GM12878 (cell line): ENCODE results near the gene LRTM2. TPM values are rescaled to one million over a fixed set of nuclear protein-coding genes. Genes with fewer than 3 reads are reported as not detected.
A peak's percentile ranks its signal among the peaks of the same experiment; 100 is the strongest.
"Not testable (repeated sequence)": the region's sequence is repeated elsewhere in the genome, so short reads cannot be mapped to it uniquely, and the experiment has no call there.

ENCODE experiments used
- ATAC-seq: fragments of 200-7000 bp; cut with Tn5 transposase; 3 replicates; pipeline ENCODE4 v1.9.1; 2020; ENCODE audit warnings: mild to moderate bottlenecking, moderate library complexity
- BruUV-seq: library from RNA; stranded (reverse); fragments of 400-500 nt; replicated peaks from 2 replicates; lab custom pipeline; 2021; lab: Mats Ljungman, UMichigan
- CTCF ChIA-PET: fragments of 300-600 bp; sonication (Branson Sonifier 250); formaldehyde crosslinking; extraction: SDS; loops from one replicate; lab custom pipeline; 2021; ENCODE audit warnings: inconsistent platforms; lab: Yijun Ruan, JAX
- POLR2A ChIA-PET: fragments of 350-600 bp; formaldehyde crosslinking; extraction: SDS; loops from one replicate; lab custom pipeline; 2021; ENCODE audit warnings: inconsistent platforms; lab: Charles Lee
- RAD21 ChIA-PET: fragments of 300-600 bp; sonication (Branson Sonifier 250); formaldehyde crosslinking; loops from one replicate; lab custom pipeline; 2023; ENCODE audit warnings: antibody characterized with exemption; ENCODE audit not compliant: unreplicated experiment; lab: Charles Lee
- SMC1A ChIA-PET: fragments of 300-600 bp; sonication (Branson Sonifier 250); formaldehyde crosslinking; loops from one replicate; lab custom pipeline; 2023; ENCODE audit not compliant: unreplicated experiment, uncharacterized antibody; lab: Charles Lee
- DNase-seq: peaks from one replicate; pipeline ENCODE4 v3.0.0-alpha.2; 2011; ENCODE audit warnings: low read depth, low spot score
- FAIRE-seq: peaks from 3 replicates; lab custom pipeline; 2011; peaks lifted over from hg19 to GRCh38; lab: Jason Lieb, UNC
- H2AFZ ChIP-seq: 2 replicates; pipeline ENCODE4 v1.6.0; 2011; ENCODE audit warnings: low read depth, low read length, control low read depth; ENCODE audit not compliant: control insufficient read depth
- H3K27ac ChIP-seq: 2 replicates; pipeline ENCODE4 v1.5.1; 2011; ENCODE audit warnings: control low read depth; ENCODE audit not compliant: control insufficient read depth, insufficient read depth
- H3K27me3 ChIP-seq, 2 experiments: replicated peaks in 1 of 2; 2 replicates each; pipeline versions ENCODE4 v1.6.0 to v1.6.1; 2011; ENCODE audit warnings: low read length in 1 of 2; ENCODE audit not compliant: control insufficient read depth in 2 of 2, insufficient read depth in 2 of 2
- H3K36me3 ChIP-seq, 2 experiments: 2 replicates each; pipeline ENCODE4 v1.5.1; 2011; ENCODE audit warnings: low read length in 1 of 2; ENCODE audit not compliant: control insufficient read depth in 2 of 2, insufficient read depth in 2 of 2
- H3K4me1 ChIP-seq: 2 replicates; pipeline ENCODE4 v1.6.1; 2011; ENCODE audit warnings: mild to moderate bottlenecking, low read length, moderate library complexity, mixed read lengths; ENCODE audit not compliant: control insufficient read depth, insufficient read depth
- H3K4me2 ChIP-seq: 2 replicates; pipeline ENCODE4 v1.6.0; 2011; ENCODE audit warnings: control low read depth; ENCODE audit not compliant: control insufficient read depth, insufficient read depth
- H3K4me3 ChIP-seq: fragments of 200-600 bp; sonication (generic); 2 replicates; pipeline ENCODE4 v1.5.1; 2016
- H3K79me2 ChIP-seq: 2 replicates; pipeline ENCODE4 v1.6.0; 2011; ENCODE audit warnings: low read length; ENCODE audit not compliant: control insufficient read depth, insufficient read depth
- H3K9ac ChIP-seq: 2 replicates; pipeline ENCODE4 v1.8.0; 2011; ENCODE audit warnings: low read length, control low read depth, mixed read lengths; ENCODE audit not compliant: control insufficient read depth, insufficient read depth
- H3K9me3 ChIP-seq: replicated peaks from 3 replicates; pipeline ENCODE4 v1.5.1; 2011; ENCODE audit warnings: mild to moderate bottlenecking, low read length; ENCODE audit not compliant: control insufficient read depth, insufficient read depth
- H4K20me1 ChIP-seq: 2 replicates; pipeline ENCODE4 v1.6.0; 2011; ENCODE audit not compliant: control insufficient read depth, insufficient read depth
- BCL3 ChIP-seq: IDR thresholded peaks from 2 replicates; pipeline ENCODE4 v1.6.1; 2011; ENCODE audit warnings: borderline replicate concordance, low read depth, mild to moderate bottlenecking, moderate library complexity, low read length; ENCODE audit not compliant: insufficient read depth, poor library complexity, severe bottlenecking
- PBX3 ChIP-seq: IDR thresholded peaks from 2 replicates; pipeline ENCODE4 v1.6.1; 2011; ENCODE audit warnings: mild to moderate bottlenecking, low read depth, low read length, moderate library complexity; ENCODE audit not compliant: insufficient replicate concordance
- RBBP5 ChIP-seq: fragments of 200-600 bp; sonication (generic); conservative IDR thresholded peaks from 2 replicates; pipeline ENCODE4 v1.6.1; 2016
- TCF3 ChIP-seq: IDR thresholded peaks from 2 replicates; pipeline ENCODE4 v1.6.1; 2012; ENCODE audit warnings: low read depth, mild to moderate bottlenecking, low read length, borderline replicate concordance; ENCODE audit not compliant: insufficient read depth
- ZSCAN29 ChIP-seq: fragments of 450-650 bp; IDR thresholded peaks from 2 replicates; pipeline ENCODE4 v1.6.1; 2017; ENCODE audit warnings: mild to moderate bottlenecking, moderate library complexity
- WGBS: methylation state at CpG from one replicate; pipeline ENCODE4 v1.1.6; 2016; ENCODE audit warnings: low lambda C conversion rate; ENCODE audit not compliant: insufficient replicate concordance, insufficient coverage; ENCODE audit errors: missing lambda C conversion rate; 5-methylcytosine and 5-hydroxymethylcytosine counted together
- in situ Hi-C: fragments of 300-500 bp; cut with MboI; formaldehyde crosslinking; loops from 9 replicates; pipeline ENCODE4 v1.14.3; 2018; ENCODE audit warnings: mixed read lengths
- intact Hi-C: fragments of 100-400 bp; cut with micrococcal nuclease; formaldehyde crosslinking; loops from one replicate; pipeline ENCODE4 v1.14.2; 2022; ENCODE audit not compliant: unreplicated experiment
- polyA plus RNA-seq, 11 experiments: library from polyadenylated mRNA; depleted of rRNA in 4 of 11; unstranded in 6 of 11; stranded (reverse) in 5 of 11; fragments of >200 nt; fragmentation: Nextera tagmentation in 4 of 11; fragmentation: Illumina TruSeq in 1 of 11; extraction: Ambion mirVana in 4 of 11; extraction: Trizol in 1 of 11; gene quantifications; 1 replicate in 1 of 11; 2 replicates in 10 of 11; pipeline versions ENCODE4 v1.2.1 to v1.2.3, GENCODE V29; 2011 to 2016; ENCODE audit warnings: inconsistent platforms in 2 of 11, missing spikeins in 2 of 11, low read depth in 1 of 11
- total RNA-seq, 4 experiments: library from RNA; depleted of rRNA in 3 of 4; stranded (reverse); fragments of >200 nt in 3 of 4; fragmentation: Illumina TruSeq in 1 of 4; extraction: Trizol in 1 of 4; gene quantifications; 2 replicates each; pipeline versions ENCODE4 v1.2.1 to v1.2.3, GENCODE V29; 2013 to 2021

Gene LRTM2
- total and polyA plus RNA-seq, 10 of the 15 experiments (the other 5 are each of a cell fraction or from before 2014, with no cell fraction given): 0.05 TPM; not detected in 9

GRCh38 chr12:1816730-1817348 is 3.5 kb upstream of the LRTM2 start:
- intact Hi-C loops: no loop called here
- 62% methylated on average over 9 of the region's 9 CpGs for WGBS
- POLR2A ChIA-PET: no interaction called here

GRCh38 chr12:1817928-1818327 is 2.4 kb upstream of the LRTM2 start:
- SMC1A ChIA-PET, RAD21 ChIA-PET, H3K4me2 ChIP-seq, H2AFZ ChIP-seq, H3K27ac ChIP-seq, intact Hi-C loops, POLR2A ChIA-PET, CTCF ChIA-PET, FAIRE-seq, DNase-seq, BruUV-seq, in situ Hi-C loops, H3K9ac ChIP-seq, H3K36me3 ChIP-seq, H3K4me1 ChIP-seq, H3K79me2 ChIP-seq, H3K4me3 ChIP-seq, ATAC-seq, H4K20me1 ChIP-seq, H3K9me3 ChIP-seq: not testable (repeated sequence)
- H3K27me3 ChIP-seq: peaks cover 10 to 11% of the 10 kb centered on the region in 2 experiments; a peak in 3 of 4 replicates
- whole genome bisulfite sequencing: 74% methylated on average over 11 of the region's 28 CpGs

More at GRCh38 chr12:1816730-1817348, 3.5 kb upstream of the LRTM2 start:
- no peak overlapping the region for H2AFZ ChIP-seq
- no peaks in the 10 kb centered on the region for H3K9me3 ChIP-seq
- H3K36me3 ChIP-seq: no peaks in the 10 kb centered on the region
- ChIA-PET SMC1A (no interaction called here), RAD21 (no interaction called here), CTCF (interaction anchor here (1.0 kb wide), 1 partner anchor 123 kb away, joined by 5 read pairs; no protein-coding TSS in a partner anchor)
- H3K4me2 ChIP-seq: no peak overlapping the region
- H3K4me1 ChIP-seq: no peaks in the 10 kb centered on the region
- no TSS peak for BruUV-seq
- H3K9ac ChIP-seq: no peak overlapping the region
- H4K20me1 ChIP-seq: no peaks in the 10 kb centered on the region
- in situ Hi-C loops: no loop called here
- ATAC-seq (no peak), FAIRE-seq (no peak), DNase-seq (no peak)
- no peaks in the 10 kb centered on the region for H3K79me2 ChIP-seq
- H3K27me3 ChIP-seq: peaks cover 10 to 11% of the 10 kb centered on the region in 2 experiments; a peak in 3 of 4 replicates
- no peak overlapping the region for H3K27ac ChIP-seq
- TF ChIP-seq PBX3 (peak; percentile 21), ZSCAN29 (no peak), RBBP5 (no peak), BCL3 (peak; percentile 98), TCF3 (peak; percentile 37; the same call in 1 of the 2 replicates)
- no peak overlapping the region for H3K4me3 ChIP-seq
